ENCODE results near the gene DIS3L2.

Gene DIS3L2

DNA sequence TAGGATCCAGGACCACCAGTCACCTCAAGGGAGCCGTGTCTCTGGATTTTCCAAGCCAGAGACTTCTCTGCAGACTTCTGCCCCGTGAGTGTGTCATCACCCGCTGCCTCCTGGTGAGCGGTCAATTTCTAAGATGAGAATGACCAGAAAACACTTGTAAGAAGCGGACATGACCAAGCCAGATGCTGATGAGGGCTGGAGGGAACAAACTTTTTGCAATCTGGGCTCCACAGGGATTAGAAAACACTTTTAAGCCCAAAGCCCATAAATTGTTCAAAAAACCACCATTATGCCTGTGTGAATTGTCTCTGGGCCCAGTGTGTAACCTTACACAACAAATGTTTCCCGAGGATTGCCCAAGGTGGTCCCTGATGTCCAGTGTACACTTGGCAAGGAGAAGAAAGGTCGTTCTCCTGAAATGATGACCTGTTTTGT is 30.0 kb upstream of the DIS3L2 start:
- Histone ChIP-seq H3K9me3 (ENCODE audit: insufficient read depth, low read length) (no peaks in the 10 kb centered on the region), H4K20me1 (ENCODE audit: insufficient read depth, low read length) (no peaks in the 10 kb centered on the region), H3K36me3 (replicated peaks; ENCODE audit: low read depth, low read length) (no peaks in the 10 kb centered on the region), H3K9ac (ENCODE audit: low read length) (no peak overlapping the region), H3K4me2 (ENCODE audit: low read length) (no peak overlapping the region), H3K4me3 (ENCODE audit: low read length) (no peak overlapping the region), H3K4me1 (ENCODE audit: low read length) (no peaks in the 10 kb centered on the region), H3K79me2 (ENCODE audit: low read length) (no peaks in the 10 kb centered on the region), H3K27ac (ENCODE audit: low read length) (no peak overlapping the region), H2AFZ (ENCODE audit: low read depth, low read length) (no peak overlapping the region), H3K27me3 (ENCODE audit: low read depth, low read length) (no peaks in the 10 kb centered on the region; the same call in 1 of the 2 replicates)
- TF ChIP-seq, protein P1, sequence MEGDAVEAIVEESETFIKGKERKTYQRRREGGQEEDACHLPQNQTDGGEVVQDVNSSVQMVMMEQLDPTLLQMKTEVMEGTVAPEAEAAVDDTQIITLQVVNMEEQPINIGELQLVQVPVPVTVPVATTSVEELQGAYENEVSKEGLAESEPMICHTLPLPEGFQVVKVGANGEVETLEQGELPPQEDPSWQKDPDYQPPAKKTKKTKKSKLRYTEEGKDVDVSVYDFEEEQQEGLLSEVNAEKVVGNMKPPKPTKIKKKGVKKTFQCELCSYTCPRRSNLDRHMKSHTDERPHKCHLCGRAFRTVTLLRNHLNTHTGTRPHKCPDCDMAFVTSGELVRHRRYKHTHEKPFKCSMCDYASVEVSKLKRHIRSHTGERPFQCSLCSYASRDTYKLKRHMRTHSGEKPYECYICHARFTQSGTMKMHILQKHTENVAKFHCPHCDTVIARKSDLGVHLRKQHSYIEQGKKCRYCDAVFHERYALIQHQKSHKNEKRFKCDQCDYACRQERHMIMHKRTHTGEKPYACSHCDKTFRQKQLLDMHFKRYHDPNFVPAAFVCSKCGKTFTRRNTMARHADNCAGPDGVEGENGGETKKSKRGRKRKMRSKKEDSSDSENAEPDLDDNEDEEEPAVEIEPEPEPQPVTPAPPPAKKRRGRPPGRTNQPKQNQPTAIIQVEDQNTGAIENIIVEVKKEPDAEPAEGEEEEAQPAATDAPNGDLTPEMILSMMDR (IDR thresholded peaks at IDR 0.05; ENCODE audit: low read depth, low read length) = no peak
- no peak for TF ChIP-seq EZH2phosphoT487 (IDR thresholded peaks at IDR 0.05; ENCODE audit: low read depth)

DNA sequence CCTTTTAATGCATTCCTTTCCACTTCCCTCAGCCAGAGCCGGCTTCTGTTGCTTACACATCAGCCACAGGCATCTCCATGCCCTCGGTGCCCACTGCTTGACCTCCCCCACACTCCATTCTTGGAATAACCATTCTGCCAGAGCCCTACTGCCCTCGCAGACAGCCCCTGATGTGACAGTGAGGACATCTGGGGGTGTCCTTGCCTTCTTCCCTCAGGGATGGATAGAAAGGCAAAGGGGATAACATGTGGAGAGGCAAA is 28.9 kb upstream of the DIS3L2 start:
- TF ChIP-seq, protein P1 (IDR thresholded peaks at IDR 0.05; ENCODE audit: low read depth, low read length) = no peak
- TF ChIP-seq EZH2phosphoT487 (IDR thresholded peaks at IDR 0.05; ENCODE audit: low read depth) = no peak
- H3K36me3 ChIP-seq (replicated peaks; ENCODE audit: low read depth, low read length) = no peaks in the 10 kb centered on the region
- H3K79me2 ChIP-seq (ENCODE audit: low read length) = no peaks in the 10 kb centered on the region
- no peak overlapping the region for H3K4me2 ChIP-seq (ENCODE audit: low read length)
- H2AFZ ChIP-seq (ENCODE audit: low read depth, low read length) = no peak overlapping the region
- no peak overlapping the region for H3K27ac ChIP-seq (ENCODE audit: low read length)
- no peak overlapping the region for H3K9ac ChIP-seq (ENCODE audit: low read length)
- H3K9me3 ChIP-seq (ENCODE audit: insufficient read depth, low read length) = no peaks in the 10 kb centered on the region
- H3K27me3 ChIP-seq (ENCODE audit: low read depth, low read length) = no peaks in the 10 kb centered on the region; the same call in 1 of the 2 replicates
- no peaks in the 10 kb centered on the region for H3K4me1 ChIP-seq (ENCODE audit: low read length)
- H4K20me1 ChIP-seq (ENCODE audit: insufficient read depth, low read length) = no peaks in the 10 kb centered on the region
- no peak overlapping the region for H3K4me3 ChIP-seq (ENCODE audit: low read length)

DNA sequence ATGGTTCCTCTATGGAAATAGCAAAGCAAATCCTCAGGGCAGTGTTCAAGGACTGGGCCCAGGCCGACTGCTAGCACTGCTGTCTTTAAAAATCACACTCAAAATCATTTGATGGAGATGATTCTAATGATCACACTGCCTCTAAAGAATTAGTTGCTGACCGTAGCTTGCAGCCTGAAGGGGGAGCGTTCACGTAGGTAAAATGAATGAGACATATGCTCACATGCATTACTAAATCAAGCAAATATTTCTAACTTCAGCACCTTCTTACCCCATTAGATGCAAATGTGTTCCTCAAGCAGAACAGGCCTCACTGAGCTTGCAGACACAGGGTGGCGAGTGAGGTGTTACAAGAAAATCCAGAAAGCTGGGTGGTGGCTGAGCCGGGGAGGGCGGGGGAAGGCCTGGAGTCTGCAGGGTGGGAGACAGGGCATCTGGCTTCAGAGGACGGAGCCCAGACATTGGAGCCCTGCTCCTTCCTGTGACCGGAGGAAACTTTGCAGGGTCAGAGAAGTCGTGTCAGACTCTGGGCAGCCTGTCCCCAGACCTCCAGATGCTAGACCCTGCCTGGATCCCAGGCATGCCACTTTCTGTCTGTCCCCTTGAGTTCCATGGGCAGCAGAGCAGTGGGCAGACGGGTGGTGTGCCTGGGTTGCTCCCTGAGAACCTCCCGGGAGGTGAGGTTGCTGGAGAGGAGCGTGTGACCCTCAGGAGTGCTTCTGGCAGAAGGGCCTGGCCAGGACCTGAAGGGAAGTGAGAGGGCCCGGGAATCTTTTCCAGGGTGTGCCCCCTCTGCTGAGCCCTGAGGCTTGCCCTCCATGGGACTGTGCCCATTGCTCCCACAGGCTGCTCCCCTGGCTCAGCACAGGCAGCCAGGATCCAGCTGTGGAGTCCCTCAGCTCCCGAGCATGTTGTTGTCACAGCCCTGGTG is 28.3 kb upstream of the DIS3L2 start:
- Histone ChIP-seq H3K9me3 (ENCODE audit: insufficient read depth, low read length) (no peaks in the 10 kb centered on the region), H3K4me2 (ENCODE audit: low read length) (no peak overlapping the region), H3K4me1 (ENCODE audit: low read length) (no peaks in the 10 kb centered on the region), H3K4me3 (ENCODE audit: low read length) (no peak overlapping the region), H2AFZ (ENCODE audit: low read depth, low read length) (no peak overlapping the region), H3K27me3 (ENCODE audit: low read depth, low read length) (no peaks in the 10 kb centered on the region; the same call in 1 of the 2 replicates), H3K9ac (ENCODE audit: low read length) (no peak overlapping the region), H3K79me2 (ENCODE audit: low read length) (no peaks in the 10 kb centered on the region), H3K27ac (ENCODE audit: low read length) (no peak overlapping the region), H4K20me1 (ENCODE audit: insufficient read depth, low read length) (no peaks in the 10 kb centered on the region), H3K36me3 (replicated peaks; ENCODE audit: low read depth, low read length) (no peaks in the 10 kb centered on the region)
- TF ChIP-seq EZH2phosphoT487 (IDR thresholded peaks at IDR 0.05; ENCODE audit: low read depth) = no peak

DNA sequence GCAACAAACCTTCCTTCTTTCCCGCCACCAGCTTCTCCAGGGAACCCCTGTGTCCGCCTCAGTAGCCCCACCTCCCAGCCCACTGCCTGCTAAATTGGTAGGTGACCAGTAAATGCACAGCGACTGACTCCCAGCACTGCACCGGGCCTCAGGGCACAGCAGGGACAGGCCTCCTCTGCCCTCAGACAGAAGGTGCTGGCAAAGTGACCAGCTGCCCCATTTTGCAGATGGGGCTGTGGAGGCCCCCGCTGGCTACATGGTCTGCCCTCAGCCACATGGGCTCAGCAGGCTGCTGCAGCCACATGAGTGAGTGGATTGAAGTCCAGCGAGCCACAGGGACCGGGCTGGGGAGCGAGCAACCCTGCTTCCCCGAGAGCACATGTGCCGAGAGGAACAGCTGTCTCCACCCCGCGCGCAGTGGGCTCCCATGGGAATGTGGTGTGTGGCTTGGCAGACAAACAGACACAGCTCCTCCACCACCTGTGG is 27.6 kb upstream of the DIS3L2 start:
- Histone ChIP-seq H3K36me3 (replicated peaks; ENCODE audit: low read depth, low read length) (no peaks in the 10 kb centered on the region), H3K4me2 (ENCODE audit: low read length) (no peak overlapping the region), H3K9me3 (ENCODE audit: insufficient read depth, low read length) (no peaks in the 10 kb centered on the region), H3K79me2 (ENCODE audit: low read length) (no peaks in the 10 kb centered on the region), H3K4me1 (ENCODE audit: low read length) (no peaks in the 10 kb centered on the region), H3K27me3 (ENCODE audit: low read depth, low read length) (no peaks in the 10 kb centered on the region; the same call in 1 of the 2 replicates), H2AFZ (ENCODE audit: low read depth, low read length) (0 out of 2 replicates have a peak overlapping the region, but pooled peaks have one; percentile 46), H4K20me1 (ENCODE audit: insufficient read depth, low read length) (no peaks in the 10 kb centered on the region), H3K27ac (ENCODE audit: low read length) (no peak overlapping the region), H3K9ac (ENCODE audit: low read length) (no peak overlapping the region), H3K4me3 (ENCODE audit: low read length) (no peak overlapping the region)
- TF ChIP-seq EZH2phosphoT487 (IDR thresholded peaks at IDR 0.05; ENCODE audit: low read depth) = no peak
- TF ChIP-seq, protein P1 (IDR thresholded peaks at IDR 0.05; ENCODE audit: low read depth, low read length) = no peak

All from OCI-LY3 (cell line).